Neuron (in vitro differentiated cells): ENCODE data around the gene VAPB.
"Not testable (repeated sequence)": the region's sequence is repeated elsewhere in the genome, so short reads cannot be mapped to it uniquely, and the experiment has no call there.

ENCODE experiments used
- H2AFZ ChIP-seq: one replicate; pipeline ENCODE4 v1.6.1; 2013; ENCODE audit warnings: low read depth, mild to moderate bottlenecking, inconsistent platforms, low read length, moderate library complexity
- H3K27me3 ChIP-seq: one replicate; pipeline ENCODE4 v1.6.1; 2013; ENCODE audit warnings: low read length; ENCODE audit not compliant: insufficient read depth
- H3K36me3 ChIP-seq: one replicate; pipeline ENCODE4 v1.6.1; 2013; ENCODE audit warnings: low read length; ENCODE audit not compliant: insufficient read depth
- H3K4me1 ChIP-seq: one replicate; pipeline ENCODE4 v1.6.1; 2013; ENCODE audit warnings: low read length; ENCODE audit not compliant: insufficient read depth
- H3K4me3 ChIP-seq: 2 replicates; pipeline ENCODE4 v1.5.1; 2013; ENCODE audit warnings: mild to moderate bottlenecking, low read length, moderate library complexity
- H3K9me3 ChIP-seq: one replicate; pipeline ENCODE4 v1.6.1; 2013; ENCODE audit warnings: low read length

Gene VAPB

GRCh38 chr20:58366866-58367265, 22.2 kb upstream of the VAPB start:
- H3K27me3 ChIP-seq: no peaks in the 10 kb centered on the region
- H3K36me3 ChIP-seq: peaks cover 8% of the 10 kb centered on the region
- no peaks in the 10 kb centered on the region for H3K9me3 ChIP-seq
- H3K4me3 ChIP-seq: no peak overlapping the region
- H2AFZ ChIP-seq: no peak overlapping the region
- H3K4me1 ChIP-seq: peaks cover 8% of the 10 kb centered on the region

DNA sequence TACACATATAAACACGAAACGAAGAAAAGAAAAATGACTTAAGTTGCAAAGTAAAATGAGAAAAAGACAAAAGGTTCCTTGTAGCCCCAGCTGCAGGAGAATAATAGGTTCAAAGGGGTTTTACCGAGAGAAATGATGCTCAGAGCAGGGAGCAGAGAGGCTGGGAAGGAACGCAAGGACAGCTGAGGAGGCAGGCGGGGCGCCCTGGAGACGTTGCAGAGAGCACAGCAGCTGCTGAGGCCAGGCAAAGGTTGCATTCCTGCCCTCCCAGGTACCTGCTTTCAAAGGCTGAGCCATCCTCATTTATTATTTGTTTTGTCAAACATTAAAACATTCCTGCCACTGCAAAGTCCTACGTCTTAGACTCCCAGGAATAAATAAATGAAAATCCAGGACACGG, 16.2 kb upstream of the VAPB start:
- H3K36me3 ChIP-seq: no peaks in the 10 kb centered on the region
- H2AFZ ChIP-seq: no peak overlapping the region
- H3K27me3 ChIP-seq: no peaks in the 10 kb centered on the region
- H3K4me3 ChIP-seq: no peak overlapping the region
- H3K4me1 ChIP-seq: peaks cover 39% of the 10 kb centered on the region
- H3K9me3 ChIP-seq: no peaks in the 10 kb centered on the region

DNA sequence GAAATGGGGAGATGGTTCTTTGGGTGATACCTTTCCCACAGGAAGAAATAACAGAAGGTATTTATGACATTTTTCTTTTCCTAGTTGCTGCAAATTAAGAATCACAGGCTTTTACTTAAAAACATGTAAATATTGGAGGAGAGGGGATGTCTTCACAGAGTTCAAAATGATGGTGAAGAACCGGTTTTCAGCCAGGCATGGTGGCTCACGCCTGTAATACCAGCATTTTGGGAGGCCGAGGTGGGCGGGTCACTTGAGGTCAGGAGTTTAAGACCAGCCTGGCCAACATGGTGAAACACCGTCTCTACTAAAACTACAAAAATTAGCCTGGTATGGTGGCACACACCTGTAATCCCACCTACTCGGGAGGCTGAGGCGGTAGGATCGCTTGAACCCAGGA, 15.7 kb upstream of the VAPB start:
- H3K27me3 ChIP-seq, H2AFZ ChIP-seq, H3K4me3 ChIP-seq, H3K36me3 ChIP-seq, H3K9me3 ChIP-seq: not testable (repeated sequence)
- H3K4me1 ChIP-seq: peaks cover 39% of the 10 kb centered on the region

GRCh38 chr20:58374027-58374850, 14.8 kb upstream of the VAPB start:
- H3K27me3 ChIP-seq: no peaks in the 10 kb centered on the region
- H3K4me1 ChIP-seq: peaks cover 39% of the 10 kb centered on the region
- H2AFZ ChIP-seq: no peak overlapping the region
- H3K4me3 ChIP-seq: no peak overlapping the region
- no peaks in the 10 kb centered on the region for H3K9me3 ChIP-seq
- no peaks in the 10 kb centered on the region for H3K36me3 ChIP-seq

DNA sequence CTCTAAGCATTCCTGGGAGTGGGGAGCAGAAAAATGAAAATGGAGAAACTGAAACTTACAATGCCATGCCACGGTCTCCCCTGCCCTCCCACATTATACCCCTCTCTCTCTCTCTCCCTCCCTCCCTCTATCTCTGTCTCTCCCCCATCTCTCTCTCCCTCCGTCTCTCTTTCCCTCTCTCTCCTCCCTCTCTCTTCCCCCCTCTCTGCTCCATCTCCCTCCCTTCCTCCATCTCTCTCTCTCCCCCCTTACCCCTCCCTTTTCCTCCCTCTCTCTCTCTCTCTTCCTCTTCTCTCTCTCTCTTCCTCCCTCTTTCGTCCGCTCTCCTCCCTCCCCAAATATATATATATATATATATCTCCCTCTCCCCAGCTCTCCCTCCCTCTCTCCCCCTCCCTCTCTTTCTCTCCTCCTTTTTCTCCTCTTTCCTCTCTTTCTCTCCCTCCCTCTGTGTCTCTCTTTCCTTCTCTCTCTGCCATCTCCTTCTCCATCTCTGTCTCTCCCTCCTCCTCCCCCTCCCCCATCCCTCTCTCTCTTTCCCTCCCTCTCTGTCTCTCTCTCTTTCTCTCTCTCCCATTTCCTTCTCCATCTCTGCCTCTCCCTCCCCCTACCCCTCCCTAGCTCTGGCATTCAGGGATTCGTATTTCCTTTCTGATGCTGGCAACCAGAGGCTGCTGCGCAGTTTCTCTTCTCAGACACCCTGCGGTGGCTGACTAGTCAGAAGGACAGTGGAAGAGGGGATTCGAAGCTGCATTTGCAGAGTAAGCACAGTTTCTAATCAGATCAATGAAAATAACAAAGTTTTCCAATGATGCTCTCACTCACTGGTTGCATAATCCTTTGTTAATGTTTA, 13.9 kb upstream of the VAPB start:
- H3K27me3 ChIP-seq: no peaks in the 10 kb centered on the region
- H3K4me1 ChIP-seq: peaks cover 39% of the 10 kb centered on the region
- peak overlapping the region; percentile 53 for H2AFZ ChIP-seq
- no peaks in the 10 kb centered on the region for H3K9me3 ChIP-seq
- no peaks in the 10 kb centered on the region for H3K36me3 ChIP-seq
- peak overlapping the region; percentile 22 for H3K4me3 ChIP-seq

DNA sequence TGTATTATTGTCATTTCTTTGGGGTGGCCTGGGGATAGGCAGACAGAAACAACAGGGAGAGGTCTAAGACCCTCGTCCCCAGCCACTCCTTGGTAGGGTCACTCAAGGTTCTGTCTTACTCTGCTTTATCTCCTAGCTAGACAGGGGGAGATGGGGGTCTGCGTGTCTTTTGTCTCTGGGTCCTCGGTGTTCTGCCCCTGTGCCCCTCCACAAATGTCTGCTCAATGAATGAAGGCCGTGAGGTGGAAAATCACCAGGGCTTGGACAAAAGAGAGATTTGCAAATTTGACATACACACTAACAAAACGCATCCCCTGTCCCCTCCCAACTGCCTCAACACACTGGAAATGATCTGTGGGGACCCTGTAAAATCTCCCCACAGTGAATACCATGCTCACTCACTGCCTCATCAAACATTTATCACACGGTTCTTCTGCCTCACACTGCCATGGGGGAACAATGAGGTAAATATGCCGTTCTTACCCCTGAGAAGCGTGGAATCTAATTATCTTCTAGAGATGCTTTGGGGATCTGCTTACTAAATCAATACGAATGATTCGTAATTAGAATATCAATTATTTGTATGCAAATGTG, 13.2 kb upstream of the VAPB start:
- Histone ChIP-seq H3K9me3 (no peaks in the 10 kb centered on the region), H3K36me3 (no peaks in the 10 kb centered on the region), H3K4me3 (peak overlapping the region; percentile 22), H3K27me3 (no peaks in the 10 kb centered on the region), H2AFZ (peak overlapping the region; percentile 53), H3K4me1 (peaks cover 39% of the 10 kb centered on the region)

DNA sequence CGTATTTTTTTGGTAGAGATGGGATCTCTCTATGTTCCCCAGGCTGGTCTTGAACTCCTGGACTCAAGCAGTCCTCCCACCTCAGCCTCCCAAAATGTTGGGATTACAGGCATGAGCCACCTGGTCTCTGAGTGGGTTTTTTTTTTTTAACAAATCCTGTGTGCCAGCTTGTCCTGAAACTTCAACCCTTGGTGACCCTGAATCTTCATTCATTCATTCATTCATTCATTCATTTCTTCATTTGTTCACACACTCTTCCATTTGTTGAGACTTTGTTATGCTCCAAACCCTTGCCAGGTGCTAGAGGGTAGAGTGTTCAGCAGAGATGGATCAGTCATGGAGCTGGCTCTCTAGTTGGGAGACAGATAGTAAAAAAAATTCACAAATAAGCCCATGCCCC, 12.0 kb upstream of the VAPB start:
- Histone ChIP-seq H3K4me1 (peaks cover 38% of the 10 kb centered on the region), H3K27me3 (no peaks in the 10 kb centered on the region), H3K4me3 (no peak overlapping the region), H3K9me3 (no peaks in the 10 kb centered on the region), H2AFZ (no peak overlapping the region), H3K36me3 (no peaks in the 10 kb centered on the region)

- Histone ChIP-seq H3K9me3 (no peaks in the 10 kb centered on the region), H3K4me3 (no peak overlapping the region), H2AFZ (no peak overlapping the region), H3K27me3 (no peaks in the 10 kb centered on the region), H3K4me1 (peaks cover 30% of the 10 kb centered on the region), H3K36me3 (no peaks in the 10 kb centered on the region)
These were observed 11.1 kb upstream of the VAPB start for GRCh38 chr20:58377766-58378401.

DNA sequence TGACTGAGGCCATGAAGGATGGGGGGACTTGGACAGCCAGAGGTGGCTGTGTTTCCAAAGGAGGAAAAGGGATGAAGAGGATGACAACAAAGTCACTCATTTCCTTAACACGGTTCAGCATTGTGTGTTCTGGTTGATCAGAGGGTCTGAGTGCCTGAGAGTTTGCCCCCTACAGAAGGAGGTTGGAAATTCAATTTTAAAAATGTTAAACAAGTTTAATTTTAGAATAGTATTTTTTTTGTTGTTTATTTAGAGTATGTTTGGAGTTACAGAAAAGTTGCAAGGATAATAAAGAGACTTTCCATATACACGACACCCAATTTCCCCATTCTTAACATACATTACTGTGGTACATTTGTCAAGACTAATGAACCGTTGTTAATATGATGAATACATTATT, 10.3 kb upstream of the VAPB start:
- H3K4me1 ChIP-seq: peaks cover 26% of the 10 kb centered on the region
- no peaks in the 10 kb centered on the region for H3K36me3 ChIP-seq
- no peak overlapping the region for H3K4me3 ChIP-seq
- no peak overlapping the region for H2AFZ ChIP-seq
- no peaks in the 10 kb centered on the region for H3K27me3 ChIP-seq
- no peaks in the 10 kb centered on the region for H3K9me3 ChIP-seq

DNA sequence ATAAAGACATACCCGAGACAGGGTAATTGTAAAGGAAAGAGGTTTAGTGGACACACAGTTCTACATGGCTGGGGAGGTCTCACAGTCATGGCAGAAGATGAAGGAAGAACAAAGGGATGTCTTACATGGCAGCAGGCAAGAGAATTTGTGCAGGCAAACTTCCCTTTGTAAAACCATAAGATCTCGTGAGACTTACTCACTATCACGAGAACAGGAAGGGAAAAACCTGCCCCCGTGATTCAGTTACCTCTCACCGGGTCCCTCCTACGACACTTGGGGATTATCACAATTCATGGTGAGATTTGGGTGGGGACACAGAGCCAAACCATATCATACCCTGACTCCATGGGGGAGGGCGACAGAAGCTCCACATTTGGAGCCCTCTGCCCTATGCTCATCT, 7.4 kb upstream of the VAPB start:
- Histone ChIP-seq H3K9me3 (no peaks in the 10 kb centered on the region), H2AFZ (no peak overlapping the region), H3K4me1 (peaks cover under 1% of the 10 kb centered on the region), H3K27me3 (no peaks in the 10 kb centered on the region), H3K36me3 (no peaks in the 10 kb centered on the region), H3K4me3 (no peak overlapping the region)

DNA sequence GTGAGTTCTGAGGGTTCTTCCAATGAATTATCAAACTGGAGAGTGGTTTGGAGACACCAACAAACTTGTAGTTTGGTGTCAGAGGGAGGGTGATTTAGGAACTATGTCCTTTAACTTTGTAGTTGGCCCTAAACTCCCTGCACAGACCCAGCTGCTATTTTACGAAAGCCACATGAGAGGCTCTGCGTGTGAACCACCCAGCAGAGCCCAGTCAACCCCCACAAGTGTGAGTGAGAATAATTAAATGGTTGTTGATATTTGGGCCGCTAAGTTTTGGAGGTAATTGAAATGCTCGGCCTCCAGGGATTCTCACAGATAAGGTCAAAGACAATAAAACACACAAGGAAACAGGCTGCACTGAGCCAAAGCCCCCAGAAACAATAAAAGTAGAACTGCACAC, 6.9 kb upstream of the VAPB start:
- H3K4me3 ChIP-seq: no peak overlapping the region
- H2AFZ ChIP-seq: no peak overlapping the region
- H3K36me3 ChIP-seq: no peaks in the 10 kb centered on the region
- H3K27me3 ChIP-seq: no peaks in the 10 kb centered on the region
- H3K9me3 ChIP-seq: no peaks in the 10 kb centered on the region
- no peaks in the 10 kb centered on the region for H3K4me1 ChIP-seq

GRCh38 chr20:58384821-58385220, 4.2 kb upstream of the VAPB start:
- H3K27me3 ChIP-seq: no peaks in the 10 kb centered on the region
- H3K36me3 ChIP-seq: no peaks in the 10 kb centered on the region
- H3K4me3 ChIP-seq: no peak overlapping the region
- H3K9me3 ChIP-seq: no peaks in the 10 kb centered on the region
- no peak overlapping the region for H2AFZ ChIP-seq
- H3K4me1 ChIP-seq: peaks cover 2% of the 10 kb centered on the region
